ENCODE measurements around the gene IKBKE.
"Not testable (repeated sequence)": the region's sequence is repeated elsewhere in the genome, so short reads cannot be mapped to it uniquely, and the experiment has no call there.

IKBKE gene

GRCh38 chr1:206482611-206483010 is 12.3 kb downstream of the IKBKE start:
- TF ChIP-seq, protein P1, sequence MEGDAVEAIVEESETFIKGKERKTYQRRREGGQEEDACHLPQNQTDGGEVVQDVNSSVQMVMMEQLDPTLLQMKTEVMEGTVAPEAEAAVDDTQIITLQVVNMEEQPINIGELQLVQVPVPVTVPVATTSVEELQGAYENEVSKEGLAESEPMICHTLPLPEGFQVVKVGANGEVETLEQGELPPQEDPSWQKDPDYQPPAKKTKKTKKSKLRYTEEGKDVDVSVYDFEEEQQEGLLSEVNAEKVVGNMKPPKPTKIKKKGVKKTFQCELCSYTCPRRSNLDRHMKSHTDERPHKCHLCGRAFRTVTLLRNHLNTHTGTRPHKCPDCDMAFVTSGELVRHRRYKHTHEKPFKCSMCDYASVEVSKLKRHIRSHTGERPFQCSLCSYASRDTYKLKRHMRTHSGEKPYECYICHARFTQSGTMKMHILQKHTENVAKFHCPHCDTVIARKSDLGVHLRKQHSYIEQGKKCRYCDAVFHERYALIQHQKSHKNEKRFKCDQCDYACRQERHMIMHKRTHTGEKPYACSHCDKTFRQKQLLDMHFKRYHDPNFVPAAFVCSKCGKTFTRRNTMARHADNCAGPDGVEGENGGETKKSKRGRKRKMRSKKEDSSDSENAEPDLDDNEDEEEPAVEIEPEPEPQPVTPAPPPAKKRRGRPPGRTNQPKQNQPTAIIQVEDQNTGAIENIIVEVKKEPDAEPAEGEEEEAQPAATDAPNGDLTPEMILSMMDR (IDR thresholded peaks at IDR 0.05; ENCODE audit: extremely low read depth, insufficient read depth, missing control alignments), result no peak
- in situ Hi-C loops (cut with MboI; ENCODE audit: low pct_unique_long_range_greater_than_20kb, low sequenced_read_pairs, unreplicated experiment), result no loop called here
- DNase-seq (ENCODE audit: low spot score), result no peak

- in situ Hi-C loops (cut with MboI; ENCODE audit: low pct_unique_long_range_greater_than_20kb, low sequenced_read_pairs, unreplicated experiment); DNase-seq (ENCODE audit: low spot score): not testable (repeated sequence)
Observed at GRCh38 chr1:206483864-206484263, 13.6 kb downstream of the IKBKE start.

DNA sequence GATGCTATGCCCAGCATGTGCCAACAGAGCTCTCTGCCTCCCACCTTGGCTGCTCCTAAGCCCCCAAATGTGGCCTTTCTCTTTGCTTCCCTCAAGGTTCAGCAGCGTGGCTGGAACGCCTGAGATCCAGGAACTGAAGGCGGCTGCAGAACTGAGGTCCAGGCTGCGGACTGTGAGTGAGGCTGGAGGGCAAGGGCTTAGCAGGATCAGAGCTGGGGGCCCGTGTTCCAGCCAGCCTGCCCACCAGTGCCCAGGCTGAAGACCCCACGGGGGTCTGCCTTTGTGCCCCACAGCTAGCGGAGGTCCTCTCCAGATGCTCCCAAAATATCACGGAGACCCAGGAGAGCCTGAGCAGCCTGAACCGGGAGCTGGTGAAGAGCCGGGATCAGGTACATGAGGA is 14.6 kb downstream of the IKBKE start:
- TF ChIP-seq, protein P1 (IDR thresholded peaks at IDR 0.05; ENCODE audit: extremely low read depth, insufficient read depth, missing control alignments), result no peak
- no peak for DNase-seq (ENCODE audit: low spot score)
- in situ Hi-C loops (cut with MboI; ENCODE audit: low pct_unique_long_range_greater_than_20kb, low sequenced_read_pairs, unreplicated experiment), result loop anchor here (5.0 kb wide), 1 partner anchor 107 kb away; no protein-coding TSS in a partner anchor

GRCh38 chr1:206486995-206487788 is 16.9 kb downstream of the IKBKE start:
- TF ChIP-seq, protein P1 (IDR thresholded peaks at IDR 0.05; ENCODE audit: extremely low read depth, insufficient read depth, missing control alignments), result no peak
- in situ Hi-C loops (cut with MboI; ENCODE audit: low pct_unique_long_range_greater_than_20kb, low sequenced_read_pairs, unreplicated experiment), result loop anchor here (5.0 kb wide), 1 partner anchor 105 kb away; no protein-coding TSS in a partner anchor
- no peak for DNase-seq (ENCODE audit: low spot score)

DNA sequence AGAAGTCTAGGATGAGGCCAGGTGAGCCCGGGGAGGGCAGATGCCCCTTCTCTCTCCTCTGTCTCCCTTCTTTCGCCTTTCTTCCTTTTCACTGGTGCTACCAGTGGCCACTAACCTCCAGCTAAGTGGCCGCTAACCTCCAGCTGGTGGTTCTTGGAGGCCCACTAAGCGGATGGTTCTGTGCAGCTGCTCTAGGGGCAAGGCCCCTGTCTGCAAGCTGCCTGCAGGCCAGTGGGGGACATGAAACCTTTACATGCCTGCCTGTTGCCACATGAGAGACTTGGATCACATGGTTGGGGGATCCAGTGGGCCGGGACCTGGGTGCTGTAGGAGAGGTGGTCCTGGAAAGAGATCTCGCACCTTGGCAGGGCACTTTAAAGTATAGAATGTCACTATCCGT is 17.7 kb downstream of the IKBKE start:
- no peak for DNase-seq (ENCODE audit: low spot score)
- in situ Hi-C loops (cut with MboI; ENCODE audit: low pct_unique_long_range_greater_than_20kb, low sequenced_read_pairs, unreplicated experiment), result loop anchor here (5.0 kb wide), 1 partner anchor 104 kb away; no protein-coding TSS in a partner anchor
- TF ChIP-seq, protein P1 (IDR thresholded peaks at IDR 0.05; ENCODE audit: extremely low read depth, insufficient read depth, missing control alignments), result no peak

DNA sequence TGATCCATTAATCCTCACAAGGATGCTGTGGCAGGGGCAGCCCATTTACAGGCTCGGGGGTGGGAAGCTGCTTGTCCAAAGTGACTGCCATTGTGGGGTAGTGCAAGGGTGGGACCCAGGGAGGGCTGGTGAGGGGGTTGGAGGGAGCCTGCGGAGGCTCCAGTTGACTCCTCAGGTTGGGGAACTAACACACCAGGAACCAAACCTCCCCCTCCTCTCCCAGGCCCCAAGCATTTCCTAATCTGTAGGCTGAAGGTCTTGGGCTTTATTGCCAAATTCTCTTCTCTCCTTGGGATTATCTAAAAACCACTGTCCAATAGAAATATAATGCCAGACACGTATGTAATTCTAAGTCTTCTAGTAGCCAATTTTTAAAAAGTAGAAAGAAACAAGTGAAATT is 18.2 kb downstream of the IKBKE start:
- TF ChIP-seq, protein P1 (IDR thresholded peaks at IDR 0.05; ENCODE audit: extremely low read depth, insufficient read depth, missing control alignments), result no peak
- in situ Hi-C loops (cut with MboI; ENCODE audit: low pct_unique_long_range_greater_than_20kb, low sequenced_read_pairs, unreplicated experiment), result loop anchor here (5.0 kb wide), 1 partner anchor 104 kb away; no protein-coding TSS in a partner anchor
- DNase-seq (ENCODE audit: low spot score), result no peak
